T follicular helper cell (primary cell): ENCODE measurements around the gene SESN3.

ENCODE experiments used
- DNase-seq: peaks from one replicate; pipeline ENCODE4 v3.0.0-alpha.2; 2020; ENCODE audit warnings: low read depth

SESN3 gene

DNA sequence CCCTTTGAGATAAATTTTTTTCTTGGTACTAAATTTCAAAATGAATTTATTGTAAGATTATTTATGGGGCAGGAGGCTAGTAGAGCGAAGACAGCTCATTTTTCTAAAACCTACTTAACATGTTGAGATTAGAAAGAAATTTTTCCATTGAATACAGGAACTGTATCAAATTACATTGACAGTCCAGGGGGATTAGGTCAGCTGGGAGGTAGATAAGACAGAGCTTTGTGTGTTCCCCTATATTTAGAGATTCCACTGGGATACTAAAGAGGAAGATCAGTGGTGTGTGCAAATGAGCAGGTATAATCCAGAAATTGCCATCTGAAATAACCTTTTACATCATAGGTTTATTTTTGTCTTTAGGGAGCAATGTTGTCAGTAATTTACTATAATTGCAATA is 109.3 kb downstream of the SESN3 start:
- no peak for DNase-seq

DNA sequence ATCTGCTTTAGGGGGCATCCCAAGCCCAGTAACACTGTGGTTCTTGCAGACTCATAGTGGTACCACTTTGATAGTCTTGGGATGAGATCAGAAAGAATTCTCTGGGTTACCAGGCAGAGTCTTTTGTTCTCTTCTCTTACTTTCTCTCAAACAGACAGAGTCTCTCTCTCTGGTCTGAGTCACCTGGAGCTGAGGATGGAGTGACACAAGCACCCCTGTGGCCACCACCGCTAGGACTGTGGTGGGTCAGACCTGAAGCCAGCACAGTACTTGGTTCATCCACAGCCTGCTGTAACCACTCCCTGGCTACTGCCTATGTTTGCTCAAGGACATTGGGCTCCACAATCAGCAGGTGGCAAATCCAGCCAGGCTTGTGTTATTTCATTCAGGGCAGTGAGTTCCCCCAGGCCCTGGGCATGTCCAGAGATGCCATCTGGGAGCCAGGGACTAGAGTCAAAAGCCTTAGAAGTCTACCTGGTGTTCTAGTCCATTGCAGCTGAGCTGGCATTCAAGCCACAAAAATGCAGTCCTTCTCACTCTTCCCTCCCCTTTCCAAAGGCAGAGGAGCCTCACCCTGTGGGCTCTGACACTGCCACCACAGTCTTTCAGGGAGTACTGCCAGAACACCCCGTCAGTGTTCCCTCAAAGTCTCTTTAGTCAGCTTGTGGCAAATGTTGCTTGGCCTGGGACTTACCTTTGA is 111.5 kb downstream of the SESN3 start:
- DNase-seq: no peak

DNA sequence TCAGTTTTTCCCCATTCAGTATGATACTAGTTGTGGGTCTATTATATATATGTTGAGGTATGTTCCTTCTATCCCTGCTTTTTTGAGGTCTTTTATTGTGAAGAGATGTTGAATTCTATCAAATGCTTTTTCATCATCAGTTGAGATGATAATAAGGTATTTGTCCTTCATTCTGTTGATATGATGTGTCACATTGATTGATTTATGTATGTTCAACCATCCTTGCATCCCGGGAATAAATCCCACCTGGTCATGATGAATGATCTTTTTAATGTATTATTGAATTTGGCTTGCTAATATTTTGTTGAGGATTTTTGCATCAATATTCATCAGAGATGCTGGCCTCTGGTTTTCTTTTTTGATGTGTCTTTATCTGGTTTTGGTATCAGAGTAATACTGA is 115.4 kb downstream of the SESN3 start:
- DNase-seq: no peak
